ENCODE results near the gene IL3. TPM values are rescaled to one million over a fixed set of nuclear protein-coding genes. Genes with fewer than 3 reads are reported as not detected.

IL3 gene
- total RNA-seq, 1 donor from 2014 or later = not detected

DNA sequence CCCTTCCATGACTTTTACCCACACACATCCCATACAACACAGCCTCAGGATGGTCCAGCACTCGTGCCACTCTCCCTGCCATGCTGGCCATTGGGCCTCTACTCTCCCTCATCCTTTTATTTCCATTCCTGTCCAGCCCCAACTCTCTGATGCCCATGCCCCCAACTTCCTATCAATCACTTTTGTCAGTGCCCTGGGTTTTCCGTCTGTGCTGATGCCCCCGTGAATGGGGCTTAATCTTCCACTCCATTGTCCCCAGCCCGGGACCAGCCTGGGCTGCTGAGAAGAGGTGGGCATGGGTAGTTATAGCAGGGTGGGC is 36.4 kb upstream of the IL3 start:
- intact Hi-C loops (cut with DNase I) = no loop called here
- DNase-seq (no peak), ATAC-seq (ENCODE audit: poor library complexity) (no peak)

GRCh38 chr5:132024789-132025402 is 35.6 kb upstream of the IL3 start:
- no peak for DNase-seq

DNA sequence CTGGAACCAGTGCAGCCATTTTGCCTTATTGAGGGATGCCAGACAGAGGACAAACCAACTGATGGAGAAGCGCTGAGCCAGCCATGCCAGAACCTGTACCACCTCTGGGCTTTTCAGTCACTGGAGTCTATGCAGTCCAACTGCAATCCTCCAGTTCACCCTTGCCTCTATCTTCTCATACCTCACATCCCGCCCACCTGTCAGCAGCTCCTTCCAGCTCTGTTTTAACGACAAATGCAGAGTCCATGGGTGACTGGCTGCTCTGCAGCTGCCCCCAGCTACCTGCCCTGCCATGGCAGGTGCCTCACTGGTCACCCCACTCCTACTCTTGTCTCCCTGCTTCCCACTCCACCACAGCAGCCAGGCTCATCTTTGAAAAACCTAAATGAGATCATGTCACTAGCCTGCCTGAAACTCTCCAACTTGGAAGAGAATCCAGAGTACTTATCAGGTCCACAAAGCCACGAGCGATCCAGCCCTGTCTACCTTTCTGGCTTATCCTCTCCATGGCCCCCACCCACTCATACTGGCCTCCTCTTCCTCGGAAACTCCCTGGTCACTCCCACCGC is 35.0 kb upstream of the IL3 start:
- intact Hi-C loops (cut with DNase I) = no loop called here
- ATAC-seq (ENCODE audit: poor library complexity) = no peak
- DNase-seq = no peak

More at GRCh38 chr5:132024789-132025402, 35.6 kb upstream of the IL3 start:
- intact Hi-C loops (cut with DNase I) = no loop called here
- no peak for ATAC-seq (ENCODE audit: poor library complexity)

DNA sequence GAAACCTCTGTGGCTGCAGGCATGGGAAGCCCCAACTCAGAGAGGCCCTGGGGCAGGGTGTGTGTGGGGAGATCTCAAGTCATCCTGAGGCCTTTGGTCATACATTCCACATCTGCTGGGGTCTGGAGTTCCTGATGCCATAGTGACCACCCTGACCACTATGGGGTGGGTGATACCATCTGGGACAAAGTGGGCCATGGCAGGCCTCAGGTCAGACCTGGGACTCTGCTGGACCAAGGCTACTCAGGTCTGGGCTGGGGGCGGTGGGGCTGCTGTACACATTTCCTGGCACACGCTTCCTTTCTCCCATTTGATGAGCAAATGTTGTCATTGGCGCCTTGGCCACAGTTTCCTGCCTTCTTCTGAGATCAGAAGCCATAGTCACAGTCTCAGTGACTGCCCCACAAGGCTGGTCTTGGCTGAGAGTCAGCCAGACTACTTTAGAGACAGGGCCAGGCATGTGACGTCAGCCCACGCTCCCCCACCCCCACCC is 33.9 kb upstream of the IL3 start:
- DNase-seq (no peak), ATAC-seq (ENCODE audit: poor library complexity) (no peak)
- intact Hi-C loops (cut with DNase I) = no loop called here

DNA sequence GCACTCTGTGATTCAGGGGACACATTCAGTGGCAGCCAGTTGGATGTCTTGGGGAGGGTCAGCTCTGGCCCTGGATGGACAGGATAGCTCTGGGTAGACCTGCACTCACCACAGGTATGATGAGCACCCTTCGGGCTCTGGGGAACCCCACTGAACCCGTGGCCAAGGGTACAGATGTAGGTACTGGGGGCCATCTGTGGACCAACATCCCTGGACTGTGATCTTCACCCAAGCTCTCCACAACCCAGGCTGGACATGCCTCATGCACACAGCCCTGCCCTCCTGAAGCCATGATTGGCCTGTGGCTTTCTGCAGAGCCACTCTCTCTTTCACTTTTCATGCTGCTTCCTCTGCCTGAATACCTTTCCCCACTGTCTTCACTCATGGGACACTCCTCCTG is 33.4 kb upstream of the IL3 start:
- ATAC-seq (ENCODE audit: poor library complexity) = no peak
- no peak for DNase-seq
- intact Hi-C loops (cut with DNase I) = no loop called here

DNA sequence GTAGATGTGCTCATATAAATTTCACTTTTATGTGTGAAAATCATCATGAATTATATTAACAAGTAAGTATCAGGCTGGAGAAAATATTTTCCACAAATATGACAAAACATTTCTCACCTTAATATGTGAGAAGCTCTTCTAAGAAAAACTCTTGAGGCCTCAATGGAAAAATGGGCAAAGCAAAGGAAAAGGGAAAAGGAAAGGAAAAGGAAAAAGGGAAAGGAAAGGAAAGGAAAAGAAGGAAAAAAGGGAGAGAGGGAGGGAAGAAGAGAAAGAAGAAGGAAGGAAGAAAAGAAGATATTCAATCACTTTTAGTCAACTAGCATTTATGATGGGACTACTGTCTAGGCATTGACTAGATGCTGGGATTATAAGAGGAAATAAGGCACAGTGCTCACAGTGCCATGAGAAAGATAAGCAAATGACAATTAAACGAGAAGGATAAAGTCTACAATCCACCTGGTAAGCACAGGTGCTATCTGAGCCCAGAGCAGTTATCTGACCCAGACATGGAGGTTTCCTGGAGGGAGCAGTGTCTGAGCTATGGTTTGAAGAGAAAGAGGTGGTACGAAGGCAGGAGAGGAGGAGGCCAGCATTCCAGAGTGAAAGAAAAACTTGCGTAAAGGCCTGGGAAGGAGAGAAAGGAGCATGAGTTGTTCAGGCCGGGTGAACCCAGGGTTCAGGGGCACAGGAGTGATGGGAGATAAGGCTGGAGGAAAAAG is 30.7 kb upstream of the IL3 start:
- DNase-seq = no peak
- intact Hi-C loops (cut with DNase I) = no loop called here
- ATAC-seq (ENCODE audit: poor library complexity) = no peak

DNA sequence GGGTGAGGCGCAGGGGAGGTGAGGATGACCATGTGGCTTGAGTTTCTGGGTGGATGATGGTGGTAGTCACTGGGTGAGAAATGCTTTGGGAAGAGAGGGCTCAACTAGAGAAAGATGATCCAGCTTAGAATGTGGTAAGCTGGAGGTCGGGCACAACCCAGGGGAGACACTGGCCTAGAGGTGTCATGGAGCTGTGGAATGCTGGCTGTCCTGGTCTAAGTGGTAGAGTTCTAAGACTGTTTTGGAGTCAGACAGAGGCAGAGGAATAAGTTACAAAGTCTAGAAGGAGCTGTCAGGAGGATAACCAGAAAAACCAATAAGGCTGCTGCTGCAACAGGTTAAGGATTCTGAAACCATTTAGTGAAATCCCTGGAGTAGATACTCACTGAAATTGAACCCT is 29.8 kb upstream of the IL3 start:
- intact Hi-C loops (cut with DNase I) = no loop called here
- DNase-seq = no peak

GRCh38 chr5:132032196-132032595 is 28.3 kb upstream of the IL3 start:
- DNase-seq (no peak), ATAC-seq (ENCODE audit: poor library complexity) (no peak)
- intact Hi-C loops (cut with DNase I) = no loop called here

More for the DNA sequence above, 29.8 kb upstream of the IL3 start:
- ATAC-seq (ENCODE audit: poor library complexity) = no peak

- intact Hi-C loops (cut with DNase I) = no loop called here
- DNase-seq = no peak
- ATAC-seq (ENCODE audit: poor library complexity) = no peak
These were observed 27.3 kb upstream of the IL3 start for GRCh38 chr5:132033122-132033521.

GRCh38 chr5:132037353-132037752 is 23.1 kb upstream of the IL3 start:
- ATAC-seq (ENCODE audit: poor library complexity) (no peak), DNase-seq (no peak)
- intact Hi-C loops (cut with DNase I) = no loop called here

DNA sequence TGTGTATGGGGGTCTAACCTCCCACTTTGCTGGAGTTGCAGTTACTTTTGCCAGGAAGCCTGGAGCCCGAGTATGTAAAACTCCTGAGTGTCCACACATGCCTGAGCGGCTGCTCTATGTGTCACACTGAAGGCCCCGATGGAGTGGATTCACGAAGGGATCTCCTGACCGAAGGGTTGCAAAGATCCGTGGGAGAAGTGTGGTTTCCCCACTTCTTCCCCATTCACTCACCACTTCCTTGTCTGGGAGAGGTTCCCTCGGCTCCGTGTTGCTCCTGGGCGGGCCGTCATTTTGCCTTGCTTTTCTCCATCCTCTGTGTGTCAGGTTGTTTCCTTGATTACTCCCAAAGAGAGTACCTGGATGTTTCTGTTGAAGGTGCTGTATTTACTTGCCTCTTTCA is 16.2 kb upstream of the IL3 start:
- ATAC-seq (ENCODE audit: poor library complexity) (no peak), DNase-seq (no peak)
- intact Hi-C loops (cut with DNase I) = no loop called here

DNA sequence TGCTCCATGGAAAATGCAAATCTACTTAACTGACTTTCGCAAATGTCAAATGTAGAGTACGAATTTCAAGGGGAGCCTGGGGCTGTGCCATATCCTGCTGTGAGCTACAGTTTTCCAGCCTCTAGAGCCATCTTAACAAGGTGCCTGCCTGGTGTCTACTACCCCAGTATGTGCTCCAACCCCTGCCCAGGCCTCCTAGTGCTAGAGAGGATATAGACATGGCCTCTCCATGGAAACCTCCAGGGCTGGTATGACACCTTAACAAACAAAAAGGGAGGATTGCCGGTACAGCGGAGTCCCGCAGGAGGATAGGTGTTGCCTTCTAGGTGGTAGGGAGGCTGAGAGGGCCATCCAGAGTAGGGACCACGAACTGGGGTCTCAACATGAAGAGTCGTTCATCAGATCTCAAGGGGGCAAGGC is 13.6 kb upstream of the IL3 start:
- ATAC-seq (ENCODE audit: poor library complexity) (no peak), DNase-seq (no peak)

DNA sequence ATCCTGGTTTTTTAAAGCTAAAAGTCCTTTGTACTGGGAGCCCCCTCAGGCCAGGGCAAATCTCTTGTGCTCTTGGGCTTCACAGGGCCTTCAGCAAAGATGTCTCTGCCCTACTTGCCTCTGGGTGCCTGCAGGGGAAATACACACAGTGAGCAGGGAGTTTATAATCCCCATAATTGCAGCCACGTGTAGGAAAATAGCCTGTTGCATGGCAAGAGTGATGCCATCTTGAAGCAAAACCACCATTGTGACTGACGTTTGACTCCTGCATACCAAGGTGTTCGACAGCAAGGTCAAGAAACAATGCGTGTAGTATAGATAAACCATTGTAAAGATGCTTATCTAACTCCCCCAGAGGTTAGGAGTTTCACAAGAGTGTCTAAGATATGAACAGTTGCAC is 11.4 kb upstream of the IL3 start:
- ATAC-seq (ENCODE audit: poor library complexity) (no peak), DNase-seq (no peak)
- intact Hi-C loops (cut with DNase I) = no loop called here

More for the DNA sequence above, 13.6 kb upstream of the IL3 start:
- intact Hi-C loops (cut with DNase I) = no loop called here

GRCh38 chr5:132049559-132049958 is 10.9 kb upstream of the IL3 start:
- ATAC-seq (ENCODE audit: poor library complexity) = no peak

GRCh38 chr5:132050136-132050535 is 10.3 kb upstream of the IL3 start:
- no peak for DNase-seq
- ATAC-seq (ENCODE audit: poor library complexity) = no peak
- intact Hi-C loops (cut with DNase I) = no loop called here

More at GRCh38 chr5:132049559-132049958, 10.9 kb upstream of the IL3 start:
- intact Hi-C loops (cut with DNase I) = no loop called here
- no peak for DNase-seq

GRCh38 chr5:132050661-132051552 is 9.5 kb upstream of the IL3 start:
- DNase-seq = no peak
- ATAC-seq (ENCODE audit: poor library complexity) = no peak
- intact Hi-C loops (cut with DNase I) = no loop called here

DNA sequence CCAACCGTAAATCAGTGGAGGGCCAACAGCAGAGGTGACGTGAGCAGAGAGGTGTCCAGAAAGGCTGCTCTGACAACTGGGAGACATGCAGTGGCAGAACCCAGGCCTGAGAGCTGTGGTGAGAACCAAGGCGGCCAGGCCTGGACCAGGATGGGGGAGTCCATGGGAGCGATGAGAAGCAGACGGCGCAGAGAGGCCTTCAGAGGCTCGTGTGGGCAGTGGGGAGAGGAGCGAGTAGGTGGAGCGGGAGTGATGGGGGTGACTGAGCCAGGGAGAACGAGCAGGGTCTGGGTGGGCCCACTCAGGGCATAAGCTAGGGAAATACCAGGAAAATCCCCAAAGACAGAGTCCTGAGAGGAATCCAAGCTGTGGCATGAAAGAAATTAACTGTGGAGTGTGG is 7.9 kb upstream of the IL3 start:
- intact Hi-C loops (cut with DNase I) = no loop called here
- no peak for DNase-seq
- no peak for ATAC-seq (ENCODE audit: poor library complexity)

DNA sequence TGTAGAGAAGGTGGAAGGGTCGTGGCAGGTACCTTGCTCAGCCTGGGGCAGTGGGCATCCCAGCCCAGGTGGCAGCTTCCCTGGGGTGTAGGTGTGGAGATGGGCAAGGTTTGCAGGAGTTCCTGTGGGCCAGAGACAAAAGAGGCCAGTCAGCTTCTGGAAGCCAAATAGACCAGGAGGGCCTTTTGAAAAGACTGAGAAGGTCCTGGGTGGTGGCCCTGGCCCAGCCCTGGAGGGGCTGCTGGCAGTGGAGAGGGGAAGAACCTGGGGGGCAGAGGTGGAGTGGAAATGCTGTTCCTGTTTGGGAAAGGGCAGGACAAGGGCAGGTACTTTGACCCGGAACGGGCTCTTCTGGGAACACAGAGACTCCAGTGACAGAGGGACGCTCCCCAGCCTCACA is 7.0 kb upstream of the IL3 start:
- ATAC-seq (ENCODE audit: poor library complexity) (no peak), DNase-seq (no peak)
- intact Hi-C loops (cut with DNase I) = no loop called here

- no peak for ATAC-seq (ENCODE audit: poor library complexity)
- DNase-seq = no peak
- intact Hi-C loops (cut with DNase I) = no loop called here
These were observed 6.3 kb upstream of the IL3 start for GRCh38 chr5:132054031-132054696.
